HepG2 (cell line): Measurements from ENCODE around the gene PREX1.

ENCODE experiments used
- CEBPB ChIP-seq: IDR thresholded peaks from 2 replicates; pipeline ENCODE4 v1.6.1; 2011; ENCODE audit warnings: low read depth, low read length, improper control_type of control experiment, borderline replicate concordance
- CHD2 ChIP-seq: IDR thresholded peaks from 2 replicates; pipeline ENCODE4 v1.6.1; 2011; ENCODE audit warnings: low read depth, low read length, improper control_type of control experiment
- CTCF ChIP-seq: sonication (generic); formaldehyde crosslinking; IDR thresholded peaks from 2 replicates; pipeline ENCODE4 v1.5.0; 2020; ENCODE audit warnings: mild to moderate bottlenecking, missing genetic modification reagents, moderate library complexity
- FOSL2 ChIP-seq: sonication (generic); formaldehyde crosslinking; IDR thresholded peaks from 2 replicates; pipeline ENCODE4 v1.4.0; 2020; ENCODE audit warnings: missing genetic modification reagents
- HIVEP1 ChIP-seq: sonication (generic); formaldehyde crosslinking; IDR thresholded peaks from 2 replicates; pipeline ENCODE4 v1.4.0; 2020; ENCODE audit warnings: mild to moderate bottlenecking, missing genetic modification reagents
- HNRNPL ChIP-seq: fragments of 200-400 bp; formaldehyde crosslinking; IDR thresholded peaks from 2 replicates; pipeline ENCODE4 v1.6.1; 2017; ENCODE audit warnings: mild to moderate bottlenecking, low read depth, low read length
- TCF12 ChIP-seq, 2 experiments: fragments of 450-650 bp in 1 of 2; sonication (generic) in 1 of 2; formaldehyde crosslinking in 1 of 2; IDR thresholded peaks; 2 replicates each; pipeline versions ENCODE4 v1.6.1 to v1.8.0; 2017 to 2022; ENCODE audit warnings: antibody characterized with exemption in 1 of 2, mild to moderate bottlenecking in 1 of 2, missing genetic modification reagents in 1 of 2, moderate library complexity in 1 of 2
- ZBTB7A ChIP-seq: sonication (generic); formaldehyde crosslinking; IDR thresholded peaks from 2 replicates; pipeline ENCODE4 v1.8.0; 2022; ENCODE audit warnings: mild to moderate bottlenecking, missing genetic modification reagents
- ZNF121 ChIP-seq: sonication (generic); formaldehyde crosslinking; IDR thresholded peaks from 2 replicates; pipeline ENCODE4 v1.5.0; 2020; ENCODE audit warnings: mild to moderate bottlenecking, missing genetic modification reagents
- ZNF331 ChIP-seq: sonication (generic); formaldehyde crosslinking; IDR thresholded peaks from 2 replicates; pipeline ENCODE4 v1.4.0; 2020; ENCODE audit warnings: missing genetic modification reagents
- TF ChIP-seq, protein P1 (sequence below): IDR thresholded peaks from 2 replicates; pipeline ENCODE4 v1.6.1; 2012; ENCODE audit warnings: inconsistent platforms
- TF ChIP-seq, protein P2 (sequence below): sonication (generic); formaldehyde crosslinking; IDR thresholded peaks from 2 replicates; pipeline ENCODE4 v1.5.0; 2020; ENCODE audit warnings: missing genetic modification reagents

DNA sequence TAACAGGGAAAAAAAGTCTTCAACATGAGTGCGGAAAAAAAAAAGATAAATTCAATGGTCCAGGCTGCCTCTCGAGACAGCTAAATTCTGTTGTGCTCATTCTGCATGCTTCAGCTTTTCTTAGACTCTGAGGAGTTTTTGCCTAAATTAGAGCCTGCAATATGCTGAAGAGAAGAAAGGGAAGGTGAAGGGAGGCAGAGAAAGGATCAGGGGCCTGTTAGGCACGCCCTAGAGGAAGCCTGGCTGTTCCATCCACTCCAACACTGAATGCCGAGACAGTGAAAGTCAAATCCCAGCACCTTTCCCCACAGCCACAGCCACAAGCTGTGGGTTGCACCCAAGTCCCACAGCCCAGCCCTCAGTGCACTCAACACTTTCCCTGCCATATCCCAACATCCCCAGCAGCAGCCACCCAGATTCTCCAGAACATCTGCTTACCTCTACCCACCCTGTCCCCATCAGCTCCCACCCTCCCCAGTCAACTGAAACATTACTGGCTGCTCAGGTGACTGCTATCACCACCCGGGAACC, 37.3 kb downstream of the PREX1 start:
- TF ChIP-seq, protein P1, sequence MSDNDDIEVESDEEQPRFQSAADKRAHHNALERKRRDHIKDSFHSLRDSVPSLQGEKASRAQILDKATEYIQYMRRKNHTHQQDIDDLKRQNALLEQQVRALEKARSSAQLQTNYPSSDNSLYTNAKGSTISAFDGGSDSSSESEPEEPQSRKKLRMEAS, result no peak
- no peak for TF ChIP-seq ZNF331 (CRISPR knock-in tag)
- no peak for TF ChIP-seq CHD2
- TF ChIP-seq CTCF (CRISPR knock-in tag), result no peak
- TF ChIP-seq ZNF121 (CRISPR knock-in tag), result no peak
- TF ChIP-seq FOSL2 (CRISPR knock-in tag), result no peak
- TF ChIP-seq CEBPB, result no peak
- TF ChIP-seq, protein P2, sequence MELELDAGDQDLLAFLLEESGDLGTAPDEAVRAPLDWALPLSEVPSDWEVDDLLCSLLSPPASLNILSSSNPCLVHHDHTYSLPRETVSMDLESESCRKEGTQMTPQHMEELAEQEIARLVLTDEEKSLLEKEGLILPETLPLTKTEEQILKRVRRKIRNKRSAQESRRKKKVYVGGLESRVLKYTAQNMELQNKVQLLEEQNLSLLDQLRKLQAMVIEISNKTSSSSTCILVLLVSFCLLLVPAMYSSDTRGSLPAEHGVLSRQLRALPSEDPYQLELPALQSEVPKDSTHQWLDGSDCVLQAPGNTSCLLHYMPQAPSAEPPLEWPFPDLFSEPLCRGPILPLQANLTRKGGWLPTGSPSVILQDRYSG (CRISPR knock-in tag), result no peak
- no peak for TF ChIP-seq ZBTB7A (CRISPR knock-in tag)
- no peak for TF ChIP-seq TCF12 (IDR thresholded peaks at IDR 0.05)
- no peak for TF ChIP-seq TCF12 (CRISPR knock-in tag; IDR thresholded peaks at IDR 0.05)
- no peak for TF ChIP-seq HNRNPL
- no peak for TF ChIP-seq HIVEP1 (CRISPR knock-in tag)
